Measurements from ENCODE around the gene CNTNAP2.

- no peak for TF ChIP-seq POLR2AphosphoS5 (IDR thresholded peaks at IDR 0.05; ENCODE audit: borderline replicate concordance, low read depth, low read length)
- TF ChIP-seq EZH2 (IDR thresholded peaks at IDR 0.05) = no peak
- no peak for TF ChIP-seq FOXP2 (optimal IDR thresholded peaks at IDR 0.05; ENCODE audit: control extremely low read depth, extremely low read length, insufficient read depth)
Observed at GRCh38 chr7:146443102-146443501, 326.5 kb downstream of the CNTNAP2 start.
